Measurements from ENCODE around the gene CA10.

GRCh38 chr17:51676691-51677487, 481.6 kb downstream of the CA10 start:
- no peak for TF ChIP-seq CTCF (IDR thresholded peaks at IDR 0.05; ENCODE audit: insufficient read depth, low read length, poor library complexity, severe bottlenecking)
- TF ChIP-seq EZH2phosphoT487 (conservative IDR thresholded peaks at IDR 0.05; ENCODE audit: low read length), result no peak

Measured in SU-DHL-6 (cell line).